ENCODE results near the gene STAT4.

STAT4 gene

DNA sequence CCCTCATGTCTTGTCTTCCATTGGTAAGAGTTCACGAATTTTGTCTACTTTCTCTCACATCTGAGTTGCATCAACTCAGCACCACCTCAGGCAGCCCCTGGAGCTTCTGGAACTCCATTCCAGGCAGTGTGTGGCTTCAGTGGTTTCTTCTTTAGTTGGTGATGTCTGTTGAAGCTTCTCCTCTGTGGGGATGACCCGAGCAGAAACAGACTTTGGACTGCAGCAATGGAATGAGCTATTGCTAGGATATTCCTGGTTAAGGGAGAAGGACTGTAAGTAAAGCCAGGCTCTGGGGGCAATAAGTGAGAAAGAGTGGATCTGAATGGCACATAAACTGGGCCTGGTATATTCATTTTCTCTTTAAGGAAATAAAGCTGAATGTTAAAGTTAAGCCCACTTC is 32.3 kb upstream of the STAT4 start:
- no peak for TF ChIP-seq CTCF (IDR thresholded peaks at IDR 0.05; ENCODE audit: low read depth, low read length)
- in situ Hi-C loops (cut with HindIII; ENCODE audit: low sequenced_read_pairs) = no loop called here

GRCh38 chr2:191180713-191181112 is 29.9 kb upstream of the STAT4 start:
- in situ Hi-C loops (cut with HindIII; ENCODE audit: low sequenced_read_pairs) = no loop called here
- no peak for TF ChIP-seq CTCF (IDR thresholded peaks at IDR 0.05; ENCODE audit: low read depth, low read length)

More for the DNA sequence above, 32.3 kb upstream of the STAT4 start:
- H3K4me3 ChIP-seq (ENCODE audit: low read depth, low read length) = no peak overlapping the region
- no peak for DNase-seq (ENCODE audit: low read depth, low spot score)

GRCh38 chr2:191180276-191180675 is 29.5 kb upstream of the STAT4 start:
- H3K4me3 ChIP-seq (ENCODE audit: low read depth, low read length) = no peak overlapping the region

More at GRCh38 chr2:191180713-191181112, 29.9 kb upstream of the STAT4 start:
- peak; percentile 35 for DNase-seq (ENCODE audit: low read depth, low spot score)
- H3K4me3 ChIP-seq (ENCODE audit: low read depth, low read length) = no peak overlapping the region

DNA sequence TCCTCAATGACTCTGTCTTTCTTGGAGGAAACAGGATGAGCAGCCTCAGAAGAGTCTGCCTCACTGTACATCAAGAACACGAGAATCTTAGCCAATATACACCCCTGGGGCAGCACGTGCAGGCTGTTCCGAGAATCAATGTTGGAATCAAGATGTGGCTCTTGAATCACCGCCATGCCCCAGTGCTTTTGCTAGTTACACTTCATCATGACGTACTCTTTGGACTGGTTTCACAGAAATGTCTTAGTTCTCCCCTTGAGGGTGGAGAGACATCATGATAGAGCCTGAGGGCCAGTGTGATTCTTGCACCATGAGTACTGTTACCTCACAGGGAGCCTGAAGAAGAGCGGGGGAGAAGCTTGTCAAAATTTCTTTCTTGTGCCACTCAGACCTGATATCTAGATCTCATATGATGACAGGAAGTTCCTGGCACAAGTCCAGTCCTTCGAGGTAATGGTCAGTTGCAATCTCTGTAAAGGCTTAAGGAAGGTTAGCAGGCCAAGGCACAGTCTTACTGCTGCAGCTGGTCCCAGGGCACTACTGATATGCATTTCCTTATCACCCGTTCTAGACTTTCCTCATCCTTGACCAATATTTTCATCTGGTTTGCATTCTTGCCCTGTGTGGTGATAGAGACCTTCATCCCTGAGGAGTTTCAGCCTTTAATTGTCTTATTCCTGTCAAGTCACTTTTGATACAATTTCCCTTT is 28.2 kb upstream of the STAT4 start:
- in situ Hi-C loops (cut with HindIII; ENCODE audit: low sequenced_read_pairs) = no loop called here
- no peak overlapping the region for H3K4me3 ChIP-seq (ENCODE audit: low read depth, low read length)
- no peak for DNase-seq (ENCODE audit: low read depth, low spot score)
- TF ChIP-seq CTCF (IDR thresholded peaks at IDR 0.05; ENCODE audit: low read depth, low read length) = no peak

More at GRCh38 chr2:191180276-191180675, 29.5 kb upstream of the STAT4 start:
- no peak for DNase-seq (ENCODE audit: low read depth, low spot score)
- no peak for TF ChIP-seq CTCF (IDR thresholded peaks at IDR 0.05; ENCODE audit: low read depth, low read length)
- in situ Hi-C loops (cut with HindIII; ENCODE audit: low sequenced_read_pairs) = no loop called here

DNA sequence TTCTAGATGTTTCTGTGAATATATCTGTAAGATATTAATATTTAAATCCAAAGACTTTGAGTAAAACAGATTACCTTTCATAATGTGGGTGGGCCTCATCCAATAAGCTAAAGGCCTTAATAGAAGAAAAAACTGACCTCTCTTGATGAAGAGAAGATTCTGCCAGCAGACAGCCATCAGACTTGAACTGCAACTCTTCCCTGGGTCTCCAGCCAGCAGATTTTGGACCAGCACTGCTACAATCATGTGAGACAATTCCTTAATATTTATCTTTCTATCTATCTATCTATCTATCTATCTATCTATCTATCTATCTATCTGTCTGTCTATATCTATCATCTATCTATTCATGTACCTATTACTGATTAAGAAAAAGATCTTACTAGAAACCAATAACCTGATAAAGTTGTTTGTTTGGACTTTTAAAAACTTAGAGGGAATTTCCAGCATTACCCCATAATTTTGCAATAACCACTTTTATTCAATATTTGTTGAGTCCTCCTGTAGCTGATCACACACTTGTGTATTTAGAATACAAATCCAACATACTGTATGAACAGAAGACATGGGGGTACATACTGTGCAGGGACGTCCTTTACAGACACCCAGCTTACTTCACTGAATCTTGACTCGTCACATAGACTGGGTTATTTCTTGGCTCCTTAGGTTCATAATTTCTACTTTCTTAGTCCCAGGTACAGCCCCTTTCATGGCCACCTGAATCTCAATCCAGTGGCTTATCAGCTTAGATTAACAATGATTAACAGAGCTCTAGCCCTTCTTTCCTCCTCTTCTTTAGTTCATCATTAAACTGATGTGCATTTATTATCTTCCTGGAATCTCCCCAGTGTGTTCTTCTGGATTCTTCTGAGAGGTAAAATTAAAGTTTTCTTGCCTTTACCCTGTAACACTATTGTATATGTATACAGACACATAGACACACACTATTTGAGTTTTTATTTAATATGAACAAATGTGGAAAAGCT is 27.2 kb upstream of the STAT4 start:
- DNase-seq (ENCODE audit: low read depth, low spot score) = no peak
- no peak overlapping the region for H3K4me3 ChIP-seq (ENCODE audit: low read depth, low read length)
- TF ChIP-seq CTCF (IDR thresholded peaks at IDR 0.05; ENCODE audit: low read depth, low read length) = no peak
- in situ Hi-C loops (cut with HindIII; ENCODE audit: low sequenced_read_pairs) = no loop called here

DNA sequence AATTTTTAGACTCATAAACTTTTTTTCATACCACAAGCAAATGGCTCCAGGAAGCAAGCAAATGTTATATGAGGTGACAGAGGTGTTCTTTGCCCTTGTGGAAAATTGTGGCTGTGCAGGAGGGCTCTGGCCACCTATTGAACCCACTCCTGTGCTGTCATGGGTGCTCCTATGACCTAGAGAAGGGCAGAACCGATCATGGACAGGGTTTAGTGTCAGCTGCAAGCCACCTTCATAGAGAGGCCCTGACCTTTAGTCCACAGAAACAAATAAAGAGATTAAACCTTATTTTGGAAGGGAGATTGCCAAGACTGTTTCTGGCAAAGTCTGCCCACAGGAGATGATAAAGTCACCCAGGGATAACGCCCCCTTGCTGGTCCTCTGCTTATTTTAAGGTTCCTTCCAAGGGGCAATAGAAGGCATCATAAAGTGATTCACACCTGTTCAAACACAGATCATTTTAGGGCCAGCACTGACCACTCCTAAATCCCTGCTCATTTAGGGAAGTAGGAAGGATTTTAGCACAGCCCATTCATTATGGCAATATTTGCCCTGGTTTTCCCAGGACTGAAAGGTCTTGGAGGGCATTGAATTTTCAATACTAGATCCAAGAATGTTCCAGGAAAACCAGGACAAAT is 26.1 kb upstream of the STAT4 start:
- H3K4me3 ChIP-seq (ENCODE audit: low read depth, low read length) = no peak overlapping the region
- no peak for TF ChIP-seq CTCF (IDR thresholded peaks at IDR 0.05; ENCODE audit: low read depth, low read length)
- DNase-seq (ENCODE audit: low read depth, low spot score) = no peak
- in situ Hi-C loops (cut with HindIII; ENCODE audit: low sequenced_read_pairs) = no loop called here

All from astrocyte of the spinal cord (primary cell).